ENCODE data around the gene THAP6.
"Not testable (repeated sequence)": the region's sequence is repeated elsewhere in the genome, so short reads cannot be mapped to it uniquely, and the experiment has no call there.

The THAP6 gene

GRCh38 chr4:75527482-75527881, 13.2 kb downstream of the THAP6 start:
- DNase-seq = no peak

- no peak for DNase-seq
Observed at GRCh38 chr4:75530556-75531322, 16.5 kb downstream of the THAP6 start.

GRCh38 chr4:75531536-75532143, 17.4 kb downstream of the THAP6 start:
- DNase-seq = not testable (repeated sequence)

GRCh38 chr4:75533339-75533887, 19.1 kb downstream of the THAP6 start:
- DNase-seq = not testable (repeated sequence)

- not testable (repeated sequence) for DNase-seq
Observed at GRCh38 chr4:75533926-75534325, 19.7 kb downstream of the THAP6 start.

GRCh38 chr4:75537308-75537707, 23.0 kb downstream of the THAP6 start:
- not testable (repeated sequence) for DNase-seq

- DNase-seq = no peak
Observed at GRCh38 chr4:75542824-75543223, 28.6 kb downstream of the THAP6 start.

GRCh38 chr4:75544220-75544619, 29.9 kb downstream of the THAP6 start:
- not testable (repeated sequence) for DNase-seq

GRCh38 chr4:75544870-75545269, 30.6 kb downstream of the THAP6 start:
- DNase-seq = no peak

- no peak for DNase-seq
Observed at GRCh38 chr4:75545526-75545925, 31.3 kb downstream of the THAP6 start.

GRCh38 chr4:75547647-75548387, 33.5 kb downstream of the THAP6 start:
- no peak for DNase-seq

GRCh38 chr4:75549019-75549418, 34.7 kb downstream of the THAP6 start:
- DNase-seq = no peak

- no peak for DNase-seq
Observed at GRCh38 chr4:75552452-75552851, 38.2 kb downstream of the THAP6 start.

GRCh38 chr4:75555294-75556164, 41.3 kb downstream of the THAP6 start, which contains the start of gene ODAPH:
TSS of gene ODAPH (plus strand) at chr4:75556066. CDS start at chr4:75556083, 17 bp downstream.
- DNase-seq = no peak

- DNase-seq = no peak
Observed at GRCh38 chr4:75557696-75558095, 43.4 kb downstream of the THAP6 start.

- DNase-seq = no peak
Observed at GRCh38 chr4:75561789-75562188, 47.5 kb downstream of the THAP6 start.

- no peak for DNase-seq
Observed at GRCh38 chr4:75564023-75564422, 49.8 kb downstream of the THAP6 start.

GRCh38 chr4:75565481-75565880, 51.2 kb downstream of the THAP6 start:
- DNase-seq = no peak

GRCh38 chr4:75566911-75567310, 52.6 kb downstream of the THAP6 start:
- no peak for DNase-seq

- DNase-seq = no peak
Observed at GRCh38 chr4:75567725-75568124, 53.5 kb downstream of the THAP6 start.

All from right forelimb (tissue), 1 donor.